Activated T-helper 17 cell treated with anti-CD3 and anti-CD28 coated beads, Interleukin-2, amount 50 U/mL, for 72 hours (primary cell): ENCODE measurements around the gene KAT2A. TPM values are rescaled to one million over a fixed set of nuclear protein-coding genes. Genes with fewer than 3 reads are reported as not detected.
A peak's percentile ranks its signal among the peaks of the same experiment; 100 is the strongest.
"Not testable (repeated sequence)": the region's sequence is repeated elsewhere in the genome, so short reads cannot be mapped to it uniquely, and the experiment has no call there.

Source experiments
- ATAC-seq: fragments of 150-1000 bp; cut with Tn5 transposase; replicated peaks from 2 replicates; pipeline ENCODE4 v1.10.0; 2021; ENCODE audit warnings: mild to moderate bottlenecking, moderate library complexity
- H3K27ac Mint-ChIP-seq: one replicate; pipeline ENCODE4 v1.8.0; 2022; ENCODE audit warnings: mixed read lengths
- H3K27me3 Mint-ChIP-seq: one replicate; pipeline ENCODE4 v1.8.0; 2022; ENCODE audit warnings: mixed read lengths
- H3K36me3 Mint-ChIP-seq: one replicate; pipeline ENCODE4 v1.8.0; 2022; ENCODE audit warnings: low read depth, mild to moderate bottlenecking, mixed read lengths
- H3K4me1 Mint-ChIP-seq: one replicate; pipeline ENCODE4 v1.8.0; 2022; ENCODE audit warnings: mixed read lengths
- H3K4me3 Mint-ChIP-seq: one replicate; pipeline ENCODE4 v1.8.0; 2022; ENCODE audit warnings: mild to moderate bottlenecking, mixed read lengths
- H3K9me3 Mint-ChIP-seq: one replicate; pipeline ENCODE4 v1.8.0; 2022; ENCODE audit warnings: mixed read lengths
- total RNA-seq, 2 donors: library from RNA; stranded (reverse); gene quantifications; one replicate each; pipeline ENCODE4 v1.2.3, GENCODE V29; 2022

Gene KAT2A
- total RNA-seq, 2 donors from 2014 or later, result 32.8 to 44.2 TPM

DNA sequence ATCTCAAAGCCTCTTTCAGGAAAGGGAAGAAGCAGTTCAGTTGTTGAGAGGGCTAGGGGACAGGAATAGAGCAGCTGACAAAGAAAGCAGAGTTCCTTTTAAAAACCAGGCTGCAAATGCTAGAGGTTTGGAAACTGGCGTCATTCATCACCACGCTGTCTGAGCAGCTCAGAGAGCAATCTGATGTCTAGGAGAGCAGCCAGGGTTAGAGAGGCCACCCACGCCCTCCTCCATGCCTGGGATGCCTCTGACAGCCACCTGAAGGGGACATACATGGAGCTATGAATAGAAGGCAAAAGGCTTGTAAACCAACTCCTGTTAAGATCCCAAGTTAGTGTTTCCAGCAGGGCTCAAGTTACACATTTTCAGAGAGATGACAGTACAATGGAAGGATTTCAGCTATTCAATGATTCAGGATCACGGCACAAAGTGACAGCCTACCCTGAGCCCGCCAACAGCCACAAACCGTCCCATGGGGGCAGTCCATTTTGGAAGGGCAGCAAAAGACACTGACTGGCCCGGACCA, 21.3 kb upstream of the KAT2A start:
- H3K27me3 Mint-ChIP-seq, result no peaks in the 10 kb centered on the region
- peaks cover 60% of the 10 kb centered on the region for H3K36me3 Mint-ChIP-seq
- H3K9me3 Mint-ChIP-seq, result no peaks in the 10 kb centered on the region
- peaks cover 6% of the 10 kb centered on the region for H3K4me1 Mint-ChIP-seq
- ATAC-seq, result no peak
- H3K4me3 Mint-ChIP-seq, result no peak overlapping the region
- peak overlapping the region; percentile 9 for H3K27ac Mint-ChIP-seq

DNA sequence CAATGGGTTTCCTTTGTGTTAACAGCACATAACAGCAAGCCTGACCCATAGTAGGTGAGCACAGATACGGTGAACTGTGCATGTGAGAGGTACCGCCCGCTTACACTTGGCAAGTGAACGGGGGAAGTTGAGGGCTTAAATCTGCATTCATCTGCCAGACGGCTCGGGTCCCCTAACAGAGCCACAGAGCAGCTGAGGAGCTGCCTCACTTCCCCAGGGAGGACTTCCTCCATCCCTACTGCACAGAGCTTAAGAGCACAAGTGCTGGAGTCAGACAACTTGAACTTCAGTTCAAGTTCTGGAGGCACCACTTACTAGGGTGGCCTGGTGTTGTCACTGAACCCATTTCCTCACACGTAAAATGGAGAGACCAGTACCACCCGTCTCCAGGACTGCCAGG, 20.2 kb upstream of the KAT2A start:
- H3K27ac Mint-ChIP-seq, result no peak overlapping the region
- H3K36me3 Mint-ChIP-seq, result peaks cover 60% of the 10 kb centered on the region
- H3K9me3 Mint-ChIP-seq, result no peaks in the 10 kb centered on the region
- no peak overlapping the region for H3K4me3 Mint-ChIP-seq
- ATAC-seq, result no peak
- no peaks in the 10 kb centered on the region for H3K27me3 Mint-ChIP-seq
- H3K4me1 Mint-ChIP-seq, result peaks cover 9% of the 10 kb centered on the region

DNA sequence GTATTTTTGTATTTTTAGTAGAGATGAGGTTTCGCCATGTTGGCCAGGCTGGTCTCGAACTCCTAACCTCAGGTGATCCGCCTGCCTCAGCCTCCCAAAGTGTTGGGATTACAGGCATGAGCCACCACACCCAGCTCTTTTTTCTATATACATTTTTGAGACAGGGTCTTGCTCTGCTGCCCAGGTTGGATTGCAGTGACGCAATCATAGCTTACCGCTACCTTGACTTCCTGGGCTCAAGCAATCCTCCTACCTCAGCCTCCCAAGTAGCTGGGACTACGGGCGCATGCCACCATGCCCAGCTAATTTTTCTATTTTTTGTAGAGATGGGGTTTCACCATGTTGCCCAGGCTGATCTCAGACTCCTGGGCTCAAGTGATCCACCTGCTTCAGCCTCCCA, 19.5 kb upstream of the KAT2A start:
- not testable (repeated sequence) for H3K27ac Mint-ChIP-seq, ATAC-seq, H3K4me3 Mint-ChIP-seq, H3K9me3 Mint-ChIP-seq, H3K27me3 Mint-ChIP-seq
- Mint-ChIP-seq H3K4me1 (peaks cover 15% of the 10 kb centered on the region), H3K36me3 (peaks cover 60% of the 10 kb centered on the region)

DNA sequence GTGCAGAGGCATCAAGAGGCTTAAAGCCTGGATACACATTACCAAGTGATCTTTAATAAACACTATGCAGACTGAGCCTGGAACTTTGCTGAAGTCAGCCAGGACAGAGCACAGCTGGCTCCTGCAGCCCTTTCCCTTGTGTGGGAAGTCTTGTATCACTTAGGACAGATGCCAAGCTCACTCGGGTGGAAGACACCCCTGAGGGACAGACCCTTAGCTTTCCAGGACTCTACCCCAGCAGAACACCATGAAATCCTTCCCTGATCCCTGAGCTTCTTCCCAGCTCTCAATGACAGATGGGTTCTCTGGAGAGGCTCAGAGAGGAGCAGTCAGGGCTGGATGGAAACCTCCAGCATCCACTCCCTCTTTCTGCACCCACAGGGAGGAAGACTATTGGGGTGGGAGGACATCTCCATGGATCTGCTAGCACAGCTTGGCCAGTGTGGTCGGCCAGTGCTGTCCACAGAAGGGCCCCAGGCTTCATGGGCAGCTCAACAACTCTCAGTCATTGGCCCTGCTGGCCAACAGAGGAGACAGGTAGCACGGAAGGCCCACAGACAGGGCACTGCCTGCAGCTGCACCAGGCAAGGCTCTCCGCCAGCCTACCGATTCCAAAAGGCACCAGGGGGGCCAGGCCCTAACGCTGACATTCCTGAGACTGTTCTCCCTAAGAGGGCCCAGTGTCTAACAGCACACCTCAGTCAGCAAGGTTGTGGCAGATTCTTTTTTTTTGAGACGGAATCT, 17.8 kb upstream of the KAT2A start:
- no peak for ATAC-seq
- no peak overlapping the region for H3K27ac Mint-ChIP-seq
- no peak overlapping the region for H3K4me3 Mint-ChIP-seq

DNA sequence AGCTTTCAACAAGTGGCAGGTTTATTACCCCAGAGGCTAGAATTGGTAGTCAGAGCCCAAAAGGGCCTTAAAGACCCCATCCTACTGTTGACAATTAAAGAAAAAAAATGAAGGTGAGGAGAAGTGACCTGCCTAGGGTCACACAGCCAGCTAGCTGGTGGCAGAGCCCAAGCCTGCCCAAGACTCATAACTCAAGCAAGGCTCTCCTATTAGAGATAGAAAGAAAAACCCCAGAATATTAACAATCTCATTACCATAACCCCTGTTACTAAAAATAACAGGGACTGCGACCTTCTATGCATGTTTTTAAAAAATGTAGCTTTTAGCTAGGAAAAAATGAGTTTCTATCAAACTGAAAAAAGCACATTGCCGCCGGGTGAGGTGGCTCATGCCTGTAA, 15.5 kb upstream of the KAT2A start:
- no peak overlapping the region for H3K27ac Mint-ChIP-seq
- H3K36me3 Mint-ChIP-seq, result peaks cover 66% of the 10 kb centered on the region
- H3K4me1 Mint-ChIP-seq, result peaks cover 24% of the 10 kb centered on the region
- ATAC-seq, result no peak
- no peak overlapping the region for H3K4me3 Mint-ChIP-seq
- H3K27me3 Mint-ChIP-seq, result no peaks in the 10 kb centered on the region
- no peaks in the 10 kb centered on the region for H3K9me3 Mint-ChIP-seq

More for the DNA sequence above, 17.8 kb upstream of the KAT2A start:
- Mint-ChIP-seq H3K36me3 (peaks cover 66% of the 10 kb centered on the region), H3K27me3 (no peaks in the 10 kb centered on the region), H3K9me3 (no peaks in the 10 kb centered on the region), H3K4me1 (peaks cover 19% of the 10 kb centered on the region)

DNA sequence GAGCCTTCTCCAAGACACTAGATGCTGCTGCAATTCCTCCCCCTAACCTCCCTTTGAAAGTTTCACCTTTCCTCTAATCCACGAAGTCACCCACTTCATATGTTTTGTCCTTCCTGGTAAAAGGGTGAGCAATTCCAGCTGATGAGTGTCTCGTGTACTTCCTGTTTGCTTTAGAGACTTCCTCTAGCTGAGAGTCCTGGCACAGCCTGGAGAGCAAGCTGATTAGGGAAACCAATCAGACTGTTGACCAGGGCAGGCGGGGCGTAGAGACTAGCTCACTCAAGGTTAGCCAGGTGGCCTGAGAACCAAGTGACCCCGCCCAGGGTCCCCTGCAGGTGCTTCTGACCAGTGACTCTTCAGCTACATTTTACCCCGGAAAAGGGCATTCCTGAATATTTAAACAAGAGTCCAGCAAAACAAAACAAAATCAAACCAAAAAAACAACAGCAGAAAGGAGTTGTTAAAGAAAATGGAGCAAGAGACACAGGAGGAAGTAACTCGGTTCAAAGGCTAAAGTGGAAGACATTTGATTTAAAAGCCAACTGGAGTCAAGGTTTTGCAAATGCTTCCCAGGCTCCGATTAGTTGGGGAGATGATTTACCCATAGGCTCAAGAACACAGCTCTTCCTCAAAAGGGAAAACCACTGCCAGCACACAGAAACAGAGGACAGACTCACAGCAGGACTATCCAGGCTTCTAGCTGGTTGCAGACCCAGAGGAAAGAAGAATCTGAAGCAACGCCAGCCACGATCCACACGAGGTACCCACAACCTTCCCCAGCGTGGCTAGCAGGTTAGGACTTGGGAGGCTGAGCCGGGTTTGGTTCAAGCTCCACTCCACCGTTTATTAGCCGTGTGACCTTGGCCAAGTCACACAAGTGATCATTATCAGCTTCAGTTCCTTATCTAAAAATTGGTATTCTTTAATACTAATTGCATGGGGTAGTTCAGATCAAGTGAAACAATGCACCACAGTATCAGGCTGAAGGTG, 14.8 kb upstream of the KAT2A start:
- H3K4me1 Mint-ChIP-seq, result peaks cover 29% of the 10 kb centered on the region
- no peaks in the 10 kb centered on the region for H3K9me3 Mint-ChIP-seq
- peaks cover 66% of the 10 kb centered on the region for H3K36me3 Mint-ChIP-seq
- ATAC-seq, result no peak
- H3K27ac Mint-ChIP-seq, result peak overlapping the region; percentile 71
- H3K4me3 Mint-ChIP-seq, result peak overlapping the region; percentile 35
- H3K27me3 Mint-ChIP-seq, result no peaks in the 10 kb centered on the region

DNA sequence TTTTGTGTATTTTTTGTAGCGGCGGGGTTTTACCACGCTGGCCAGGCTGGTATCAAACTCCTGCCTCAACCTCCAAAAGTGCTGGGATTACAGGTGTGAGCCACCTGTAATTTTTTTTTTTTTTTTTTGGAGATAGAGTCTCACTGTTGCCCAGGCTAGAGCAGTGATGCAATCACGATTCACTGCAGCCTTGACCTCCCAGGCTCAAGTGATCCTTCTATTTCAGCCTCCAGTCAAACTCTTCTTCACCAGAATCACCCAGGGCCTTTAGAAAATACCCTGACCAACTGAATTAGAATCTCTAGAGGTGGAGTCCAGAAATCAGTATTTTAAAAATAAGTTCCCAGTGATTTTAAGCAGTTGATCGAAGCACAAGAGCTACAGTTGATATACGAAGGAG, 14.0 kb upstream of the KAT2A start:
- no peaks in the 10 kb centered on the region for H3K27me3 Mint-ChIP-seq
- H3K4me3 Mint-ChIP-seq, result no peak overlapping the region
- ATAC-seq, result no peak
- peaks cover 70% of the 10 kb centered on the region for H3K36me3 Mint-ChIP-seq
- H3K4me1 Mint-ChIP-seq, result peaks cover 29% of the 10 kb centered on the region
- H3K9me3 Mint-ChIP-seq, result no peaks in the 10 kb centered on the region
- H3K27ac Mint-ChIP-seq, result peak overlapping the region; percentile 71

DNA sequence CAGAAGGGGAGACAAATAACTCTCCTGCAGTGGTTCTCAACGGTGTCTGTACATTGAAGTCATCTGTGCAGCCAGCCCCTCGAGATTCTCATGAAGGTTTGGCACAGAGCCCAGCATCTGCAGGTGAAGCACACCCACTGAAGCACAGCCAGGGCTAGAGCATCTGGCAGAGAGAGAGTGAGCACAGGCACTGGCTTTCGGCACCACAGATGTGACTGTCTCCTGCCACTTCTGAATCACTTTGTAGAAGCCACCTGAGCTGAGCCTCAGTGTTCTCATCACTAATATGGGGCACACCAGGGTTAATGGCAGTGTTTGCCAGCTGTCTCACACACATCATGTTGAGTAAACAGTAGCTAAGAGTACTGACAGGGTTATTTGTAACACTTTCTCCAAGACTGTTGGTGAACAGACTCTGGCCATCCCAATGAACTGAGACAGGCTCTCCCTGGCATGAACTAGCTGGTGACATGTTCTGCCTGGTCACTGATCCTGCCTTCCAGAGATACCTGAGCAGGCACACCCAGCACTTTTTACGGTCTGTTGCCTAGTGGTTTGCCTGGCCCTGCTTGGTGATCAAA, 12.4 kb upstream of the KAT2A start:
- ATAC-seq, result peak; percentile 73
- Mint-ChIP-seq H3K4me1 (peaks cover 29% of the 10 kb centered on the region), H3K27me3 (no peaks in the 10 kb centered on the region), H3K27ac (peak overlapping the region; percentile 80), H3K9me3 (no peaks in the 10 kb centered on the region), H3K4me3 (peak overlapping the region; percentile 44), H3K36me3 (peaks cover 86% of the 10 kb centered on the region)

DNA sequence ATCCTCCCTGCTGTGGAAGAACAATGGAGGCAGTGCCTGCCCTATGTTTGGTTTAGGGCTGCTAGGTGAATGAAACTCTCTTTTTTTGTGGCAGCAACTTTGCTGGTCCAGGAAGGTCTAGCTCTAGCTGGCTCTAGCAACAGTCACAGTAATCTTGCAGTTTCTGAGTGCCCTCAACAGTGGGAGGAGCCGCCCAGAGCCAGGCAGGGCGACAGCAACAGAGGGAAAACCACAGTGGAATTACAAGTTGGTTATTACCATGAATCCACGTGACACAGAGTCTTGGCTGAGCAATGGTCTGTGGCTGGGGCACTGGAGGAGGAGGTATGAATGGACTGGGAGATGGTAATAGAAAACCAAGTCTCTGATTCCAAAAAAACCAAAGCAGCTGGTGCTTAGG, 11.8 kb upstream of the KAT2A start:
- H3K36me3 Mint-ChIP-seq, result peaks cover 88% of the 10 kb centered on the region
- H3K27ac Mint-ChIP-seq, result peak overlapping the region; percentile 80
- H3K27me3 Mint-ChIP-seq, result no peaks in the 10 kb centered on the region
- H3K4me3 Mint-ChIP-seq, result peak overlapping the region; percentile 44
- H3K9me3 Mint-ChIP-seq, result no peaks in the 10 kb centered on the region
- H3K4me1 Mint-ChIP-seq, result peaks cover 29% of the 10 kb centered on the region
- ATAC-seq, result peak; percentile 93

DNA sequence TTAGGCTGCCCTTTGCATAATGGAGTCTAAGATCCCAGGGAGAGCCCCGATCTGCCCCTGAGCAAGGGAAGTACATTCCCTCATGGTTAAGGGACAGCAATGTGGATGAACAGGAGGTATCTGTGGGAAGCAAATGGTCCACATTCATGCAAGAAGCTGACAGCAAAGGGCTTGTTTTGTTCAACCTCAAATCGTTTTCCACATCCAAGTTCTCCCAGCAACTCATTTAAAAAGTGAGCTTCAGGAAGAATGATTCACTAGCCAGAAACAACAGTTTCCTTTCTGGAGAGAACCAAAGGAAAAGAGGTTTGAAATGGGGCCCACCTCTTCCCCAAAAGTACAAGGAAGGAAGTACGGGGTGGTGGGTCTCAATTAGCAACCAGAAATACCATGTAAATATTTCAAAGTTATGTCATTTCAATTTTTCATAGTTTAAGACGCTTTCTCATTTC, 10.8 kb upstream of the KAT2A start:
- Mint-ChIP-seq H3K4me3 (no peak overlapping the region), H3K9me3 (no peaks in the 10 kb centered on the region), H3K4me1 (peaks cover 29% of the 10 kb centered on the region), H3K36me3 (peaks cover 88% of the 10 kb centered on the region), H3K27ac (peak overlapping the region; percentile 80), H3K27me3 (no peaks in the 10 kb centered on the region)
- ATAC-seq, result no peak

DNA sequence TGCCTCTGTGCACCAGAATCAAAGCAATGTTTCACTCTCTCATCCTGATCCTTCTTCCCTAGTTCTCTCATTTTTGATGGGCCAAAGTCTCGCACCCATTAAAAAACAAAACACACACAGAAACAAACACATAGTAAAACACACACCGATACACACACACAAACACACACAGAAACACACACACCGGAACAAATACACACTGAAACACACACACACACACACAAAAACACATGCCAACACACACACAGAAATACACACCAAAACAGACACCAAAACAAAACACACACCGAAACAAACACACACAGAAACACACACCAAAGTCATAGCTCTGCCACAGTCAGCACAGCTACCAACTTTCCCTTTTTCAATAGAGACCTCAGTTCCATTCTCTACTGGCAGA, 10.1 kb upstream of the KAT2A start:
- ATAC-seq, result no peak
- Mint-ChIP-seq H3K4me1 (peaks cover 25% of the 10 kb centered on the region), H3K27me3 (no peaks in the 10 kb centered on the region), H3K4me3 (no peak overlapping the region), H3K27ac (peak overlapping the region; percentile 80), H3K9me3 (no peaks in the 10 kb centered on the region), H3K36me3 (peaks cover 88% of the 10 kb centered on the region)

DNA sequence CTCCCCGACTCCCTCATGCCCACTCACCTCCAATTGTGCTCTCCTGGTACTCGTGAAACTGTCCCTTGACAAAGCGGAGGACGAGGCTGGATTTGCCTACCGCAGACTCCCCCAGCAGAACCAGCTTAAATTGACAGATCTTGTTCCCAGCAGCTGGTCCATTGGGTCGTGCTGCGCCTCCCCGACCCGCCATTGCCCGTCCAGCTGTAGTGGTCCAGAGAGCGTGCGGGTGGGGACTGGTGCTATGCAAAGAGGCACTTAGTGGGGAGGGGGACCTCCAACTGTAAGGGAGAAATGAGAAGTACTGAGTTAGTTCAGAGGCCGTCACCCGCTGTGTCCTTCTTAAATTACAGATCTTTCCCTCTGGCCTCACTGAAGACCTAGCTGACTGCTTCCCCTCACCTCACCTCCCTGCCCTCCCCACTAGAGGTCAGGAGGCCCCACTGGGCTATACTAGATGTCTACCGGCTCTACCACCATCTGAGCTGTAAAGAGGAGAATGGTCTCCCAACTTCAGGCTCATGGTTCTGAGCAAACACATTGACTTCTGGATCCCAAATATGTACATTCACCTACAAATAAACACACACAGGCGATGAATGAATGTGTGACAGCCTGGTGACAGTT, 9.3 kb upstream of the KAT2A start:
- peak overlapping the region; percentile 80 for H3K27ac Mint-ChIP-seq
- H3K9me3 Mint-ChIP-seq, result no peaks in the 10 kb centered on the region
- H3K36me3 Mint-ChIP-seq, result peaks cover 88% of the 10 kb centered on the region
- no peak for ATAC-seq
- peaks cover 17% of the 10 kb centered on the region for H3K4me1 Mint-ChIP-seq
- H3K4me3 Mint-ChIP-seq, result no peak overlapping the region
- H3K27me3 Mint-ChIP-seq, result no peaks in the 10 kb centered on the region

DNA sequence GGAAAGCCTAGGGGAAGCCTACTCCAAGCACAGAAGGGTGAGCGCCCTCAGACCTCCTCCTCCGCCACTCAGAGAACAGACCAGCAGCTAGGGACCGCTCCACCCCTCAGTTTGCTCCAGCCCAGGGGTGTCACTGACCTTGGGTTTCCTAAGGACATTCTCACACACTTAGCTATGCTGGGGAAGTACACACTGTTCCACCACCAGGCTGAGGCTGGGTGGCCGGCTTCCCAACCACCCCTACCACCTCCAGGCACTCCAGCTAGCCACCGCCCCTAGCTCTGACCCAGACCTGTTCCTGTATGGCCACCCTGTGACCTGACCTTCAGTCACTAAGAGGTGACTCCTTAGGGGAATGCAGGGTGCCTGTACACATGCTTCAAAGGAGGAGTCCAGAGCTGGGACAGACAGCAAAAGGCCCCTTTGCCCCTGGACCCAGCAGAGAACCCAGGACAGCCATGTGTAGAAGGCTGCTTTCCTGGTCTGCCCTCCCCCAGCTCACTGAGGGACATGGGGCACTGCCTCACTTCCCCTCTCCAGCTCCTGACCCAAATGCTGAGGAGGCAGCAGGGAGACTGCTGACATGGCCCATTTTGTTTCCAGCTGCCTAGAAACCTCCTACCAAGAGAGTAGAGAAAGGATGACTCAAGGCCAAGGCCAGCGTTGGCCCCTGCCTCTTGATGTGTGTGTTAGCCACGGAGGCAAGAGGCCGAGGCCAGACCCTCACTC, 8.1 kb upstream of the KAT2A start:
- Mint-ChIP-seq H3K9me3 (no peaks in the 10 kb centered on the region), H3K36me3 (peaks cover 91% of the 10 kb centered on the region), H3K27ac (peak overlapping the region; percentile 48), H3K4me3 (no peak overlapping the region), H3K4me1 (peaks cover 16% of the 10 kb centered on the region), H3K27me3 (no peaks in the 10 kb centered on the region)
- no peak for ATAC-seq
